ENCODE measurements around the gene POMT2.

DNA sequence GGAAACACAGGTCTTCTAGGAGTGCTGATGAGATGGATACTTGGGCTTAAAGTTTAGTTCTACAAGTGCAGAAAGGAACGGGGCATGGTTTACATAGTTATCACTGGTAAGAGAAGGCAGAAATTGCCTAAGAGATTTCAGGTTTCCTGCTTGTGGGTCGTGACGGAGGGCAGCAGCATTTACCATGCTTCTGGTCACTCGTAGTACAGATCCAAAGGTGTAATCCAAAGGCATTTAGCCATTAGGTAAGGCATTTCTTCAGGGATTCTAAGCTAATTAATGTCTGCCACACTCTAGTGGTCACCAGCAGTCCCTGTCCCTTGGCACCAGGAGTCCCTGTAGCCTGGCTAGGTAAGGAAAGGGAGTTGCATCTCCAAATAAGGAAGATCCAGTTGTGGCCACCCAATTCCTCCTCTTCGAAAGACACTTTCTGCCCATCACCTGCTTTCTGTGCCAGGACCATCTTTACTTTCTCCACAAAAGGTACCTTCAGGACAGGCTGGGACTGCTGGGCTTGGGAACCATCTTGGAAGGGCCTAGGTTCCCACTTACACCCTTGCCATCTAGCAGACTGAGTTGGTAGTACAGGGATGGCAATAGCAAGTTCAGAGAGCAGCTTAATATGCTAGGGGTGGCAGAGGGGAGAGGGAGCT, 1.7 kb upstream of the POMT2 start:
- TF ChIP-seq POLR2A (IDR thresholded peaks at IDR 0.05; ENCODE audit: low read depth, low read length) (no peak), POLR2AphosphoS5 (IDR thresholded peaks at IDR 0.05; ENCODE audit: low read depth, low read length) (no peak), TAF1 (IDR thresholded peaks at IDR 0.05; ENCODE audit: borderline replicate concordance, low read depth, low read length) (no peak)

Data from GM12892 (cell line).